ENCODE results near the gene GTF2B.
"Not testable (repeated sequence)": the region's sequence is repeated elsewhere in the genome, so short reads cannot be mapped to it uniquely, and the experiment has no call there.

Gene GTF2B

DNA sequence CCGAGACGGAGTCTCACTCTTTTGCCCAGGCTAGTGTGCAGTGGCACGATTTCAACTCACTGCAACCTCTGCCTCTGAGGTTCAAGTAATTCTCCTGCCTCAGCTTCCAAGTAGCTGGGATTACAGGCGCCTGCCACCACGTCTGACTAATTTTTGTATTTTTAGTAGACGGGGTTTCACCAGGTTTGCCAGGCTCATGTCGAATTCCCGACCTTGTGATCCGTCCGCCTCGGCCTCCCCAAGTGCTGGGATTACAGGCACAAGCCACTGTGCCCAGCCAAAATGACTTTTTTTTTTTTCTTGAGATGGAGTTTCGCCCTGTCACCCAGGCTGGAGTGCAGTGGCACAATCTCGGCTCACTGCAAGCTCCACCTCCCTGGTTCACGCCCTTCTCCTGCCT is 21.7 kb downstream of the GTF2B start:
- DNase-seq, H3K4me3 Mint-ChIP-seq, H3K27me3 Mint-ChIP-seq, H3K27ac Mint-ChIP-seq, H3K9me3 Mint-ChIP-seq, ATAC-seq: not testable (repeated sequence)
- H3K4me1 Mint-ChIP-seq = peaks cover 72% of the 10 kb centered on the region

DNA sequence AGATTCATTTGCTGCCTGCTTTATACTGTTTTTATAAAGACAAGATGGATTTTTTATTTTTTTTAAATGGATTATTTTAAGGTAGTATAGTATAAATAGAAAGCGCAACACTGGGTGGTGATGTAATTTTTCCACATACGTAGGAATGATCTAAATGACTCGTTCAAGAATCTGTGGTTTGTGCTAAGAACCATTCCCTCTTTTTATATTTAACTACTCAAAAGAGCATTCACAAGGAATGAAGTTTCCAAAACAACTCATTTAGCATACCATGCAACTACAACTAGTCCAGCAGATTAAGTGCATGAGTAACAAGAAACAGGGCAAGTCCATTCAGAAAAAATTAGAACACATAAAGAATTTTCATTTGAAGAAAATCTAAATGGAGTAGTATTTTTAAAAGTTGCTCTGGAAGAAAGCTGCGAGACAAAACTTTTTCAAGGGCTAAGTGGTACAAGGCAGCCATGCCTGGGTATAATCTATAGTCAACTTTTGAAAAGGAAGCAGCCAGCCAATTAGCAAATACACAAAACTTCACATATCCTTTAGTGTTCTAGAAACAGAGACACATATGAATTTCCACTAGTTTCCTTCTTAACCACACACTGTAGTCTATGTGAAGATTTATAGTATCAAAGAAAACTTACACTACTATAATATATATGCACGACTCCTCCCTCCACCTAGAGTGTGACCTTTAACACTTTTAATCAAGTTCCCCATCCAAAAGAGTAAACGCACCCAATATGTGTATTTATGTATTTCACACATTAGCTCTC is 23.4 kb downstream of the GTF2B start:
- H3K27ac Mint-ChIP-seq = peak overlapping the region; percentile 78 to 95
- H3K4me3 Mint-ChIP-seq = peak overlapping the region; percentile 72 to 73
- no peaks in the 10 kb centered on the region for H3K9me3 Mint-ChIP-seq
- DNase-seq = no peak
- H3K27me3 Mint-ChIP-seq = no peaks in the 10 kb centered on the region
- peak; percentile 89 for ATAC-seq
- H3K4me1 Mint-ChIP-seq = peaks cover 63% of the 10 kb centered on the region

DNA sequence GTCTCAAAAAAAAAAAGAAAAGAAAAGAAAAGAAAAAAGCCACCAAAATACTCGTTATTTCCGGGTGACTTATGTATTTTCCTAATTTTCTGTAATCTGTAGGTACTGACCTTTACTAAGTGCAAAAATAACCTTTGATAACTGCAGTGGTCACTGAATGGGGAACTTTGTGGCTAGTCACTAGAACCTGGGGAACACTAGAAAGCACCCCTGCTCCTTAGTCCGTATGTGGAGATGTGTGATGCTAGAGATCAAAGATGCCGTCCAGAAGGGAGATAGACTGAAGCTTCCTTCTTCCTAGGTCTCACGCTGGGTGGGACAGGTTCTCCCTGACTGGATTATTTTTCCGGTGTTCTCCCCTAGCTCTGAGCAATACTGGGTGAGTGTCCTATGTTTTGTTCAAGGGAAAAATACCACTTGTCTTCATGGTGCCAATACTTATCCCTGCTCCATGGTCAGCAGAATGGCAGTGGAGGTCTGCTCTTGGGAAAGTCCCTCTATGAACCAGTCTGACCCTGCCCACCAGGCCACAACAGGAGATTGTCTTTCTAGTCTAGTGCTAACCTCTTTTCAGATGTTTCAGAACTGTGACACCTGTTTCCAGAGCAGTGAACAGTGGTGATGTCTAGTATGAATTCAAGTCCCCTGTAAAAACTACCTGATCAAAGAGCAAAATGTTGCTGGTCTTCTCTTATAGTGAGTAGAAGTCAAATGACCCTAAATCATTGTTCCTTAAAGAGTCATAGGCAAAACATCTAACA is 39.9 kb downstream of the GTF2B start:
- no peaks in the 10 kb centered on the region for H3K9me3 Mint-ChIP-seq
- no peak for ATAC-seq
- H3K27me3 Mint-ChIP-seq = no peaks in the 10 kb centered on the region
- no peak for DNase-seq
- H3K4me1 Mint-ChIP-seq = no peaks in the 10 kb centered on the region
- H3K4me3 Mint-ChIP-seq = no peak overlapping the region
- H3K27ac Mint-ChIP-seq = peak overlapping the region; percentile 68 to 87

DNA sequence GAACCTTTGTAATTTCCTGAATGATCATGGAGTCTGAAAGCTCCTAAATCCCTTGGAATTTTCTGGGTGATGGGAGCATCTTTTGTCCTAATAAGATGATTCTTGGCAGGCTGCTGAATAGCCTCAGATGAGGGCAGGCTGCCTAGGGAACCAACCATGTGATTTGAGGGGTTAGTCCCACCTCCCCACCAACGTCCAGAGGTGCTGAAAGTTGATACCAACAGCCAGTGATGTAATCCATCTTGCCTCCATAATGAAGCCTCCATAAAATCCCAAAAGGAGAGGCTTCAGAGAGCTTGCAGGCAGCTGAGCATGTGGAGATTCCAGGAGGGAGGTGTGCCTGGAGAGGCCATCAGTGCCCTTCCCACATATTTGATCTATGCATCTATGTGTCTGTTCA is 43.7 kb downstream of the GTF2B start:
- H3K27ac Mint-ChIP-seq = no peak overlapping the region
- ATAC-seq (no peak), DNase-seq (no peak)

DNA sequence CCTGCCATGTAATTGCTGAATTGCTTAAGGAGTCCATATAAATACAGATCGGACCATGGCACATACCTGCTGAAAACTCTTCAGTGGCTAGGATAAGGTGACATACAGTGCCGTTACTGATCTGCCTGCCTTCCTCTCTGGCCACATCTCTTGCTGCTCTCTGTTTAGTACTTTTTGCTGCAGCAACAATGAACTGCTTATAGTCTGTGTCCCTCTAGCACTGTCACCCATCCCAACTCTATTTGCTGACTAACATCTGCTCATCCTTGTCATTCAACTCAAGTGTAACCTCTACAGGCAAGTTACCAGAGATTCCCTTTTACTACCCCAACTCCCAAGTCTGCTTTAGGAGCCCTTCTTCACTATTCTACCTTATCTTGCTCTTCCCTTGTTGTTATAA is 65.6 kb downstream of the GTF2B start:
- DNase-seq = no peak

More for the DNA sequence above, 43.7 kb downstream of the GTF2B start:
- H3K4me1 Mint-ChIP-seq = no peaks in the 10 kb centered on the region
- no peaks in the 10 kb centered on the region for H3K27me3 Mint-ChIP-seq
- H3K9me3 Mint-ChIP-seq = no peaks in the 10 kb centered on the region
- no peak overlapping the region for H3K4me3 Mint-ChIP-seq

DNA sequence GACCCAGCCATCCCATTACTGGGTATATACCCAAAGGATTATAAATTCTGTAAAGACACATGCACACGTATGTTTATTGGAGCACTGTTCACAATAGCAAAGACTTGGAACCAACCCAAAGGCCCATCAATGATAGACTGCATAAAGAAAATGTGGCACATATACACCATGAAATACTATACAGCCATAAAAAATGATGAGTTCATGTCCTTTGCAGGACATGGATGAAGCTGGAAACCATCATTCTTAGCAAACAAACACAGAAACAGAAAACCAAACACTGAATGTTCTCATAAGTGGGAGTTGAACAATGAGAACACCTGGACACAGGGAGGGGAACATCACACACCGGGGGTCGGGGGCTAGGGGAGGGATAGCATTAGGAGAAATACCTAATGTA is 71.7 kb downstream of the GTF2B start:
- not testable (repeated sequence) for H3K4me1 Mint-ChIP-seq, H3K9me3 Mint-ChIP-seq, H3K27me3 Mint-ChIP-seq, H3K27ac Mint-ChIP-seq, H3K4me3 Mint-ChIP-seq, ATAC-seq, DNase-seq

More for the DNA sequence above, 65.6 kb downstream of the GTF2B start:
- ATAC-seq = no peak
- no peak overlapping the region for H3K27ac Mint-ChIP-seq
- H3K4me3 Mint-ChIP-seq = no peak overlapping the region
- H3K9me3 Mint-ChIP-seq = no peaks in the 10 kb centered on the region
- H3K27me3 Mint-ChIP-seq = no peaks in the 10 kb centered on the region
- H3K4me1 Mint-ChIP-seq = no peaks in the 10 kb centered on the region

DNA sequence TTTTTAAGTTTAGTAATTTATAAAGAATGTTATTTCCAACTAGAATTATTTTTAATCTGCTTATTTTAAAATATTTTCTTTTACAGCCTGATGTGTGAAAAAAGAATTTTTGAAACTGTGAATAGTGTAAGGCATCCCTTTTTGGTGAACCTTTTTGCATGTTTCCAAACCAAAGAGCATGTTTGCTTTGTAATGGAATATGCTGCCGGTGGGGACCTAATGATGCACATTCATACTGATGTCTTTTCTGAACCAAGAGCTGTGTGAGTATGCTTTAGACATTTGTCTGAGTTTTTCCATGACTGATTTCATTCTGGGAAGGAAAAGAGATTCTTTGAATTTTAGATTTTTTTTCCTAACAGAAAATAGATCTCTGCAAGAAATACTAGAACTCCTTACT is 77.9 kb downstream of the GTF2B start:
- Mint-ChIP-seq H3K9me3 (no peaks in the 10 kb centered on the region), H3K4me1 (no peaks in the 10 kb centered on the region), H3K27me3 (no peaks in the 10 kb centered on the region), H3K4me3 (no peak overlapping the region), H3K27ac (no peak overlapping the region)
- DNase-seq (no peak), ATAC-seq (no peak)

DNA sequence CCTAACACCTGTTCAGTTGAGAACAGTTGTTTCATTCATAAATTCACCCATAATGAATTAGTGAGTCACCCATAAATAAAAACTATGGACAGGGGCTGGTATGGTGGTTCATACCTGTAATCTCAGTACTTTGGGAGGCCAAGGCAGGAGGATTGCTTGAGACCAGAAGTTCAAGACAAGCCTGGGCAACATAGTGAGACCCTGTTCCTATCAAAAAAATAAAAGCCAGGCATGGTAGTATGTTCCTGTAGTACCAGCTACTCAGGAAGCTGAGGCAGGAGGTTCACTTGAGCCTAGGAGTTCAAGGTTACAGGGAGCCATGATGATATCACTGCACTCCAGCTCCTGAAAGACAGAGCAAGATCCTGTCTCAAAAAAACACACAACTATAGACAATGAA is 79.0 kb downstream of the GTF2B start:
- ATAC-seq (no peak), DNase-seq (no peak)
- Mint-ChIP-seq H3K4me3 (no peak overlapping the region), H3K27me3 (no peaks in the 10 kb centered on the region), H3K4me1 (no peaks in the 10 kb centered on the region), H3K27ac (no peak overlapping the region), H3K9me3 (no peaks in the 10 kb centered on the region)

DNA sequence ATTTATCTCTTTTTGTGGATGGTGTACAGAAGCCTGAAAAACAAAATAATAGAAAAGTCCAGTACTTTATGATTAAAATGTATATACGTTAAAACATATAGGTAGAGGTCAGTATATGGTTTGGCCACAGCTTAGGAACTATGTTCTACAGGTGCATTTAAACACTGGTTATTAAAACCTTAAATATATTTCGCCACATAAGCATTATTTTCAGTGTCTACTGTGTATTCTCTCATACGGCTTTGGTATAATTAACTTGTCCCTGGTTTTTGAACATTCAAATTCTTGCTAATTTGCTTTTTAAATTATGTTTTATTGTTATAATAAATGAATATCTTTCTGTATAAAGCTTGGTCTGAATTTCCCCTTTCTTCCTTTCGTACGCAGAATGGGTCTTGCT is 87.9 kb downstream of the GTF2B start:
- DNase-seq (no peak), ATAC-seq (no peak)
- H3K27ac Mint-ChIP-seq = no peak overlapping the region
- H3K4me1 Mint-ChIP-seq = peaks cover 12% of the 10 kb centered on the region
- peaks cover 0 to 5% of the 10 kb centered on the region in 2 donors for H3K9me3 Mint-ChIP-seq
- H3K4me3 Mint-ChIP-seq = no peak overlapping the region
- H3K27me3 Mint-ChIP-seq = no peaks in the 10 kb centered on the region

DNA sequence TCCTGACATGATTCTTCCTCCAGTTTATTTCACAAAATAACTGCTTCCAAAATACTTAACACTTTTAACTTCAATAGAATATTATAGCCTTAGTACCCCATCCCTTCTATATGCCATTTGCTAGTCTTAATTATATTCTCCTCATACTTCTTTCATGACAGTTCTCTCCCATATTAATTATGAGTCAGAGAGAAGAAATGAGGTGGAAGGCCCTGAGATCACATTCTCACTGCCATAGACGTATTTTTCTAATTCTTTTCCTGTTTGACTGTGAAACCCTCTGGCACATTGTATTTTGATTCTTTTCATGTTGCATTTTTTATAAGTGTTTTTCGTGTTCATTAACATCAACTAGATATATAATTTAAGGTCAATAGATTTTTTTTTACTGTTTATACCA is 88.4 kb downstream of the GTF2B start:
- no peak for DNase-seq
- ATAC-seq = no peak

More for the DNA sequence above, 88.4 kb downstream of the GTF2B start:
- peak overlapping the region in 1 of 2 donors; percentile 79 for H3K27ac Mint-ChIP-seq
- no peak overlapping the region for H3K4me3 Mint-ChIP-seq
- H3K27me3 Mint-ChIP-seq = no peaks in the 10 kb centered on the region
- peaks cover 12% of the 10 kb centered on the region for H3K4me1 Mint-ChIP-seq
- H3K9me3 Mint-ChIP-seq = peaks cover 0 to 5% of the 10 kb centered on the region in 2 donors
